ENCODE results near the gene SMYD3.

SMYD3 gene

GRCh38 chr1:246086191-246086590 is 420.9 kb downstream of the SMYD3 start:
- Histone ChIP-seq H3K36me3 (ENCODE audit: control insufficient read depth in 2 of 2, insufficient read depth in 1 of 2, low read length in 2 of 2) (no peaks in the 10 kb centered on the region), H3K4me1 (ENCODE audit: control insufficient read depth, insufficient read depth, low read length) (no peaks in the 10 kb centered on the region), H3K27ac (ENCODE audit: extremely low read depth, low read depth, low read length) (no peak overlapping the region), H3K9me3 (ENCODE audit: control insufficient read depth, insufficient read depth, low read depth, low read length) (no peaks in the 10 kb centered on the region), H3K4me3 (ENCODE audit: low read depth, low read length) (no peak overlapping the region)
- no peak for TF ChIP-seq ZEB2 (tag by site-specific recombination; IDR thresholded peaks at IDR 0.05)
- CTCF ChIA-PET: no interaction called here
- POLR2A ChIA-PET: no interaction called here

DNA sequence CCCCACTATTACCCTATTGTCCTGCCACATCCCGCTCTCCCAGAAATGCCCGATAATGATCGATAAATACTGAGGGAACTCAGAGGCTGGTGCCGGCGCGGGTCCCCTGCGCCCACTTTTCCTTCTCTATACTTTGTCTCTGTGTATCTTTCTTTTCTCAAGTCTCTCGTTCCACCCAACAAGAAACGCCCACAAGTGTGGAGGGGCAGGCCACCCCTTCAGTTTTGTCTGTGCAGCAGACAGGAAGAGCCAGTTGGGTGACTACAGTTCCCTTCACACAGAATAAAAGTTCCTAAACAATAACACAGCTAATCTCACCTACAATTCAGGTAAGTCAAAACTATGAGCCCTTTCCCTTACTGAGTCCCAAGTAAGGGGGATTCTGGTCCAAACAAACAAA is 423.7 kb downstream of the SMYD3 start:
- ChIA-PET CTCF (no interaction called here), POLR2A (no interaction called here)
- H3K4me3 ChIP-seq (ENCODE audit: low read depth, low read length): no peak overlapping the region
- TF ChIP-seq SP2 (tag by site-specific recombination; IDR thresholded peaks at IDR 0.05) (no peak), ZBTB6 (tag by site-specific recombination; IDR thresholded peaks at IDR 0.05) (no peak), RBAK (tag by site-specific recombination; IDR thresholded peaks at IDR 0.05) (no peak), ZNF837 (tag by site-specific recombination; IDR thresholded peaks at IDR 0.05) (no peak), ZBTB1 (tag by site-specific recombination; IDR thresholded peaks at IDR 0.05) (no peak), KLF9 (tag by site-specific recombination; IDR thresholded peaks at IDR 0.05; ENCODE audit: low read depth) (no peak), BCL6B (tag by site-specific recombination; IDR thresholded peaks at IDR 0.05) (no peak), ZNF223 (tag by site-specific recombination; IDR thresholded peaks at IDR 0.05) (no peak), ZNF529 (tag by site-specific recombination; IDR thresholded peaks at IDR 0.05; ENCODE audit: insufficient replicate concordance) (no peak), ZNF2 (tag by site-specific recombination; IDR thresholded peaks at IDR 0.05) (no peak), ZNF558 (tag by site-specific recombination; IDR thresholded peaks at IDR 0.05) (no peak), ZNF571 (tag by site-specific recombination; IDR thresholded peaks at IDR 0.05) (no peak), MYNN (tag by site-specific recombination; IDR thresholded peaks at IDR 0.05; ENCODE audit: borderline replicate concordance) (no peak), PRDM1 (tag by site-specific recombination; IDR thresholded peaks at IDR 0.05) (no peak), EGR2 (tag by site-specific recombination; IDR thresholded peaks at IDR 0.05; ENCODE audit: low read depth) (no peak), ZNF449 (tag by site-specific recombination; IDR thresholded peaks at IDR 0.05) (no peak), ZFP69B (tag by site-specific recombination; IDR thresholded peaks at IDR 0.05) (no peak)
- TF ChIP-seq, protein P1, sequence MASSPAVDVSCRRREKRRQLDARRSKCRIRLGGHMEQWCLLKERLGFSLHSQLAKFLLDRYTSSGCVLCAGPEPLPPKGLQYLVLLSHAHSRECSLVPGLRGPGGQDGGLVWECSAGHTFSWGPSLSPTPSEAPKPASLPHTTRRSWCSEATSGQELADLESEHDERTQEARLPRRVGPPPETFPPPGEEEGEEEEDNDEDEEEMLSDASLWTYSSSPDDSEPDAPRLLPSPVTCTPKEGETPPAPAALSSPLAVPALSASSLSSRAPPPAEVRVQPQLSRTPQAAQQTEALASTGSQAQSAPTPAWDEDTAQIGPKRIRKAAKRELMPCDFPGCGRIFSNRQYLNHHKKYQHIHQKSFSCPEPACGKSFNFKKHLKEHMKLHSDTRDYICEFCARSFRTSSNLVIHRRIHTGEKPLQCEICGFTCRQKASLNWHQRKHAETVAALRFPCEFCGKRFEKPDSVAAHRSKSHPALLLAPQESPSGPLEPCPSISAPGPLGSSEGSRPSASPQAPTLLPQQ (tag by site-specific recombination; IDR thresholded peaks at IDR 0.05): no peak
- TF ChIP-seq, protein P2, sequence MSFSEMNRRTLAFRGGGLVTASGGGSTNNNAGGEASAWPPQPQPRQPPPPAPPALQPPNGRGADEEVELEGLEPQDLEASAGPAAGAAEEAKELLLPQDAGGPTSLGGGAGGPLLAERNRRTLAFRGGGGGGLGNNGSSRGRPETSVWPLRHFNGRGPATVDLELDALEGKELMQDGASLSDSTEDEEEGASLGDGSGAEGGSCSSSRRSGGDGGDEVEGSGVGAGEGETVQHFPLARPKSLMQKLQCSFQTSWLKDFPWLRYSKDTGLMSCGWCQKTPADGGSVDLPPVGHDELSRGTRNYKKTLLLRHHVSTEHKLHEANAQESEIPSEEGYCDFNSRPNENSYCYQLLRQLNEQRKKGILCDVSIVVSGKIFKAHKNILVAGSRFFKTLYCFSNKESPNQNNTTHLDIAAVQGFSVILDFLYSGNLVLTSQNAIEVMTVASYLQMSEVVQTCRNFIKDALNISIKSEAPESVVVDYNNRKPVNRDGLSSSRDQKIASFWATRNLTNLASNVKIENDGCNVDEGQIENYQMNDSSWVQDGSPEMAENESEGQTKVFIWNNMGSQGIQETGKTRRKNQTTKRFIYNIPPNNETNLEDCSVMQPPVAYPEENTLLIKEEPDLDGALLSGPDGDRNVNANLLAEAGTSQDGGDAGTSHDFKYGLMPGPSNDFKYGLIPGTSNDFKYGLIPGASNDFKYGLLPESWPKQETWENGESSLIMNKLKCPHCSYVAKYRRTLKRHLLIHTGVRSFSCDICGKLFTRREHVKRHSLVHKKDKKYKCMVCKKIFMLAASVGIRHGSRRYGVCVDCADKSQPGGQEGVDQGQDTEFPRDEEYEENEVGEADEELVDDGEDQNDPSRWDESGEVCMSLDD (tag by site-specific recombination; IDR thresholded peaks at IDR 0.05): no peak
- TF ChIP-seq, protein P3, sequence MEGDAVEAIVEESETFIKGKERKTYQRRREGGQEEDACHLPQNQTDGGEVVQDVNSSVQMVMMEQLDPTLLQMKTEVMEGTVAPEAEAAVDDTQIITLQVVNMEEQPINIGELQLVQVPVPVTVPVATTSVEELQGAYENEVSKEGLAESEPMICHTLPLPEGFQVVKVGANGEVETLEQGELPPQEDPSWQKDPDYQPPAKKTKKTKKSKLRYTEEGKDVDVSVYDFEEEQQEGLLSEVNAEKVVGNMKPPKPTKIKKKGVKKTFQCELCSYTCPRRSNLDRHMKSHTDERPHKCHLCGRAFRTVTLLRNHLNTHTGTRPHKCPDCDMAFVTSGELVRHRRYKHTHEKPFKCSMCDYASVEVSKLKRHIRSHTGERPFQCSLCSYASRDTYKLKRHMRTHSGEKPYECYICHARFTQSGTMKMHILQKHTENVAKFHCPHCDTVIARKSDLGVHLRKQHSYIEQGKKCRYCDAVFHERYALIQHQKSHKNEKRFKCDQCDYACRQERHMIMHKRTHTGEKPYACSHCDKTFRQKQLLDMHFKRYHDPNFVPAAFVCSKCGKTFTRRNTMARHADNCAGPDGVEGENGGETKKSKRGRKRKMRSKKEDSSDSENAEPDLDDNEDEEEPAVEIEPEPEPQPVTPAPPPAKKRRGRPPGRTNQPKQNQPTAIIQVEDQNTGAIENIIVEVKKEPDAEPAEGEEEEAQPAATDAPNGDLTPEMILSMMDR (tag by site-specific recombination; IDR thresholded peaks at IDR 0.05): no peak
- no peaks in the 10 kb centered on the region for H3K4me1 ChIP-seq (ENCODE audit: control insufficient read depth, insufficient read depth, low read length)
- no peaks in the 10 kb centered on the region for H3K9me3 ChIP-seq (ENCODE audit: control insufficient read depth, insufficient read depth, low read depth, low read length)
- no peaks in the 10 kb centered on the region for H3K36me3 ChIP-seq (ENCODE audit: control insufficient read depth in 2 of 2, insufficient read depth in 1 of 2, low read length in 2 of 2)
- H3K27ac ChIP-seq (ENCODE audit: extremely low read depth, low read depth, low read length): no peak overlapping the region
